Measurements from ENCODE around the gene PITPNB.

PITPNB gene

DNA sequence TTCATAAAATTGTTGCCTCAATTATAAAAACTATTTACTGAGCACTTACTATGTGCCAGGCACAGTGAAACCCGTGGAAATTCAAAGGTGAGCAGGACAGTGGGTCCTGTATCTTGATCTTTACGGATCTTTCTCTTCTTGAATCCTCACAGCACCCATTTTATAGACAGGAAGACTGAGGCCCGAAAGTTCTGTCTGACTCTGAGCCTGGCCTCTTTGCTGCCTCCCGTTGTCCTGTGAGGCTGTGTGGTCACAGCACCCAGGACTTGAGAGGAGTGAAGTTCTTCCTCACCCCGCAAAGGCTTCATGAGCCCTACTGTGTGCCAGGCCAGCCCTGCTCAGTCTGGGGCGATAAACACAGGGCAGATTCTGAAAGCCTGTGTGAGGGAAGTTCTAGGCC is 104.1 kb downstream of the PITPNB start:
- Histone ChIP-seq H3K27me3 (ENCODE audit: control insufficient read depth, insufficient read depth, low read length) (no peaks in the 10 kb centered on the region), H3K36me3 (ENCODE audit: control insufficient read depth, insufficient read depth, low read length) (no peaks in the 10 kb centered on the region), H3K4me3 (ENCODE audit: low read depth, low read length) (no peak overlapping the region), H3K9ac (ENCODE audit: low read depth, low read length) (no peak overlapping the region), H3K9me3 (ENCODE audit: control insufficient read depth, insufficient read depth, low read length) (no peaks in the 10 kb centered on the region), H3K4me1 (ENCODE audit: control insufficient read depth, insufficient read depth, low read length) (peaks cover 4% of the 10 kb centered on the region)

DNA sequence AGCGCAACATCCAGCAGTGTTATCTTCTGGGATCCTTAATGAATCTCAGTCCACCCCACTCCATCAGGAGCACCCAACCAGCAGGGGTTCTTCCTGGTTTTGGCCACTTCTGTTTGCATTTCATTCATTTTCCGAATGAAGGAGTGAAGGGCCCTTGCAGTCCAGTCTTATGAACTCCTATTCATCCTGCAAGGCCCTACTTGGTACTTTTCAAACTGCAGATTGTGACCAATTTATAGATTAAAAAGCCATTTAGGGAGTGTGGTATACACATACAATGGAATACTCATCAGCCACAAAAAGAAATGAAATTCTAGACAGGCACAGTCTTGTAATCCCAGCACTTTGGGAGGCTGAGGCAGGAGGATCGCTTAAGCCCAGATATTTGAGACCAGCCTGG is 107.3 kb downstream of the PITPNB start:
- no peak overlapping the region for H3K4me3 ChIP-seq (ENCODE audit: low read depth, low read length)
- peaks cover 5% of the 10 kb centered on the region for H3K27me3 ChIP-seq (ENCODE audit: control insufficient read depth, insufficient read depth, low read length)
- no peaks in the 10 kb centered on the region for H3K36me3 ChIP-seq (ENCODE audit: control insufficient read depth, insufficient read depth, low read length)
- H3K9ac ChIP-seq (ENCODE audit: low read depth, low read length) = no peak overlapping the region
- H3K4me1 ChIP-seq (ENCODE audit: control insufficient read depth, insufficient read depth, low read length) = peaks cover 6% of the 10 kb centered on the region
- no peaks in the 10 kb centered on the region for H3K9me3 ChIP-seq (ENCODE audit: control insufficient read depth, insufficient read depth, low read length)

GRCh38 chr22:27810609-27811151 is 108.4 kb downstream of the PITPNB start:
- no peak overlapping the region for H3K4me3 ChIP-seq (ENCODE audit: low read depth, low read length)
- peaks cover 6% of the 10 kb centered on the region for H3K4me1 ChIP-seq (ENCODE audit: control insufficient read depth, insufficient read depth, low read length)
- no peaks in the 10 kb centered on the region for H3K9me3 ChIP-seq (ENCODE audit: control insufficient read depth, insufficient read depth, low read length)
- H3K36me3 ChIP-seq (ENCODE audit: control insufficient read depth, insufficient read depth, low read length) = no peaks in the 10 kb centered on the region
- H3K9ac ChIP-seq (ENCODE audit: low read depth, low read length) = no peak overlapping the region
- peaks cover 7% of the 10 kb centered on the region for H3K27me3 ChIP-seq (ENCODE audit: control insufficient read depth, insufficient read depth, low read length)

DNA sequence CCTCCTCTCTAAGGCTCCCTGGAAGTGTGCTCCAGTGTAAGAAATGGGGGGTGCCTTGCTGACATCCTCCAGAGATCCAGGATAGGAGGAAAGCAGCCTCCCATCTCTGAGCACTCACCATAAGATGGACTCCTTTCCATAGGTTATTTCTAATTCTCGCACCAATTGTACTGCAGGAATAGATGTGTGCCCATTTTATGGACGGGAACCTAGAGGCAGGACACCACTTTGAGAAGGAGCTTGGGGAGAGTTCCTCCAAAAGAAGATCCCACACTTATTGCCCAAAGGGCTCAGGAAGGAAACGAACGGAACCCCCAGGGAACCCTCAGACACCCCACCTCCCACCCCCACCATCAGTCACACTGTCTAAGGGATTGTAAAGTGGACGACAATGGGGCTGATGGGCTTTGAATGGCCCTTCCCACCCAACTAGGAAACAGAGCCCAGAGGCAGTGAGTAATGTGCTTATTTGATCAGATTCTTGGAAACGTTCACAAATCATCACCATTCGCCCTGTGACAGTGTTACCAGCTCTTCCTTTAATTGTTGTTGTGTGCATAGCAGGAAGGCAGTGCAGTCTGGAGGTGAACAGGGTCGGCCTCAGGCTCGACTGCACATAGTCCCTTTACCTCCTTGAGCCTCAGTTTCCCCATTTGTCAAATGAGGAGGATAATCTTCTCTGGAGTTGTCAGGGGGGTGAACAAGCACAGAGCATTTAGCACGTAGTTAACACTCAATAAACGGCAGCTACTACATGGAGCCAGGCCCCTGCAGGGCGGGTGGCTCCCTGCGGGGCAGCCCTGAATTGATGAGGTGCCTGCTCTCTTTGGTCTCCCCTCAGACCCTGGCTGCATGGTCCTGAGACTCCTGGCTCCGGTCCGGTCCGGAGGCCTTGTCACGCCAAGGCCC is 109.1 kb downstream of the PITPNB start:
- Histone ChIP-seq H3K4me3 (ENCODE audit: low read depth, low read length) (no peak overlapping the region), H3K9ac (ENCODE audit: low read depth, low read length) (no peak overlapping the region), H3K4me1 (ENCODE audit: control insufficient read depth, insufficient read depth, low read length) (peaks cover 6% of the 10 kb centered on the region), H3K27me3 (ENCODE audit: control insufficient read depth, insufficient read depth, low read length) (peaks cover 12% of the 10 kb centered on the region), H3K36me3 (ENCODE audit: control insufficient read depth, insufficient read depth, low read length) (no peaks in the 10 kb centered on the region), H3K9me3 (ENCODE audit: control insufficient read depth, insufficient read depth, low read length) (no peaks in the 10 kb centered on the region)

DNA sequence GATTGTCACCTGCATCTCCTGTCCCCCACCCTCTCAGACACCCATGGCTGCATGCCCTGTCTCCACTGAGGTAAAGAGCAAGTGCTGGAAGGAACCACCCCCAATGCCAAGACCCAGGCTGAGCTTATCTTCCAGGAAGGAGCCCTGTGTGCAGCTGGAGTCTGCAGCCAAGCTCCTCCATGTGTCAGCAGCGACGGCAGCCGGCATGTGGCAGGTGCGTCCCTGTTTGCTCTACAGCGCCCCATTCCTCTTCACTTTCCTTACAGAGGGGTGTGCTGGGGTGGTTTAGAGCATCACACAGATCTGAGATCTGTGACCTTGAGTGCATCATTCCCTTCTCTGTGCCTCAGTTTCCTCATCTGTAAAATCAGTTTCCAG is 109.8 kb downstream of the PITPNB start:
- Histone ChIP-seq H3K27me3 (ENCODE audit: control insufficient read depth, insufficient read depth, low read length) (peaks cover 17% of the 10 kb centered on the region), H3K36me3 (ENCODE audit: control insufficient read depth, insufficient read depth, low read length) (no peaks in the 10 kb centered on the region), H3K4me1 (ENCODE audit: control insufficient read depth, insufficient read depth, low read length) (peaks cover 10% of the 10 kb centered on the region), H3K9ac (ENCODE audit: low read depth, low read length) (no peak overlapping the region), H3K9me3 (ENCODE audit: control insufficient read depth, insufficient read depth, low read length) (no peaks in the 10 kb centered on the region), H3K4me3 (ENCODE audit: low read depth, low read length) (no peak overlapping the region)

GRCh38 chr22:27808451-27809225 is 110.4 kb downstream of the PITPNB start:
- Histone ChIP-seq H3K9ac (ENCODE audit: low read depth, low read length) (no peak overlapping the region), H3K36me3 (ENCODE audit: control insufficient read depth, insufficient read depth, low read length) (no peaks in the 10 kb centered on the region), H3K27me3 (ENCODE audit: control insufficient read depth, insufficient read depth, low read length) (peaks cover 21% of the 10 kb centered on the region), H3K9me3 (ENCODE audit: control insufficient read depth, insufficient read depth, low read length) (no peaks in the 10 kb centered on the region), H3K4me3 (ENCODE audit: low read depth, low read length) (no peak overlapping the region), H3K4me1 (ENCODE audit: control insufficient read depth, insufficient read depth, low read length) (peaks cover 13% of the 10 kb centered on the region)

- H3K27me3 ChIP-seq (ENCODE audit: control insufficient read depth, insufficient read depth, low read length) = peaks cover 36% of the 10 kb centered on the region
- no peaks in the 10 kb centered on the region for H3K9me3 ChIP-seq (ENCODE audit: control insufficient read depth, insufficient read depth, low read length)
- peaks cover 12% of the 10 kb centered on the region for H3K4me1 ChIP-seq (ENCODE audit: control insufficient read depth, insufficient read depth, low read length)
- no peak overlapping the region for H3K9ac ChIP-seq (ENCODE audit: low read depth, low read length)
- H3K4me3 ChIP-seq (ENCODE audit: low read depth, low read length) = no peak overlapping the region
- no peaks in the 10 kb centered on the region for H3K36me3 ChIP-seq (ENCODE audit: control insufficient read depth, insufficient read depth, low read length)
These were observed 113.2 kb downstream of the PITPNB start for GRCh38 chr22:27805841-27806240.

- Histone ChIP-seq H3K4me3 (ENCODE audit: low read depth, low read length) (peak overlapping the region; percentile 37), H3K4me1 (ENCODE audit: control insufficient read depth, insufficient read depth, low read length) (peaks cover 12% of the 10 kb centered on the region), H3K27me3 (ENCODE audit: control insufficient read depth, insufficient read depth, low read length) (peaks cover 44% of the 10 kb centered on the region), H3K9ac (ENCODE audit: low read depth, low read length) (no peak overlapping the region), H3K36me3 (ENCODE audit: control insufficient read depth, insufficient read depth, low read length) (no peaks in the 10 kb centered on the region), H3K9me3 (ENCODE audit: control insufficient read depth, insufficient read depth, low read length) (no peaks in the 10 kb centered on the region)
These were observed 114.4 kb downstream of the PITPNB start for GRCh38 chr22:27804470-27805297.

GRCh38 chr22:27803841-27804415 is 115.1 kb downstream of the PITPNB start:
- peaks cover 12% of the 10 kb centered on the region for H3K4me1 ChIP-seq (ENCODE audit: control insufficient read depth, insufficient read depth, low read length)
- no peaks in the 10 kb centered on the region for H3K36me3 ChIP-seq (ENCODE audit: control insufficient read depth, insufficient read depth, low read length)
- no peak overlapping the region for H3K4me3 ChIP-seq (ENCODE audit: low read depth, low read length)
- H3K9ac ChIP-seq (ENCODE audit: low read depth, low read length) = no peak overlapping the region
- no peaks in the 10 kb centered on the region for H3K9me3 ChIP-seq (ENCODE audit: control insufficient read depth, insufficient read depth, low read length)
- peaks cover 50% of the 10 kb centered on the region for H3K27me3 ChIP-seq (ENCODE audit: control insufficient read depth, insufficient read depth, low read length)

DNA sequence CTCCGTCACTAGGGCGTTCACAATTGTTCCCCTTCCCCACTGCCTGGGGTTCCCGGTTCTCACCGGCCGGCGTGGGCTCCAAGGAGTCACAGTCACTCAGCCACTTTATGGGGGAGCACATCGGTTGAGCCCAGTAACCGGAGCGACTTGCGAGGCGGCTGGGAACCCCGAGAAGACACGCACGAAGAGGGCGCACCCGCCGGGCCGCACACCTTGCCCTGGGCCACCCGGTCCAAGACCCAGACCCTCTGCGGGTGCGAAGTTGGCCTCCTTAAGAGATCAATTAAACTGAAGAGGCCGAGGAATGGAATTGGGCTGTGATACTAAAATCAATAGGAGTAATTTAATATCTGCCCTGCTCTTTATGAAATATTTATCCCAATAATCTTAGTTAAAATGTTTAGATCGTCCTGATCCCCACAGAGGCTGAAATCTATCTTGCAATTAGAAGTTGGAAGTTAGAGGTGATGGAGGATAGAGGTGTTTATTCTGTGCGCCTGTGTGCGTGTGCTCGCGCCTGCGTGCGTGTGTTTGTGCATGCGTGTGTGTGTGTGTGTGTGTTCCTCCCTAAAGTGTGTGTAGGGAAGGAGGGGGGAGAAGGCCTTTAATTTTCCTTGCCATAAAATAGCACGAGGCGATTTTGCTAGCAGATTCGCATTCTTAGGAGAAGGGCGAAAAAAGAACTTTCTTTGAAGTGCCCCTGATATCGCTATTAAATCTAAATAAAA is 116.5 kb downstream of the PITPNB start:
- Histone ChIP-seq H3K9ac (ENCODE audit: low read depth, low read length) (no peak overlapping the region), H3K9me3 (ENCODE audit: control insufficient read depth, insufficient read depth, low read length) (no peaks in the 10 kb centered on the region), H3K36me3 (ENCODE audit: control insufficient read depth, insufficient read depth, low read length) (no peaks in the 10 kb centered on the region), H3K4me1 (ENCODE audit: control insufficient read depth, insufficient read depth, low read length) (peaks cover 10% of the 10 kb centered on the region), H3K27me3 (ENCODE audit: control insufficient read depth, insufficient read depth, low read length) (peaks cover 60% of the 10 kb centered on the region), H3K4me3 (ENCODE audit: low read depth, low read length) (peak overlapping the region; percentile 71)

Measured in iPS-15b (cell line).